HG02798 (cell line): ENCODE results near the gene URB1.
"Not testable (repeated sequence)": the region's sequence is repeated elsewhere in the genome, so short reads cannot be mapped to it uniquely, and the experiment has no call there.

Experiments used
- ATAC-seq: cut with Tn5 transposase; IDR thresholded peaks from one replicate; pipeline ENCODE4 v1.9.1; 2021; ENCODE audit warnings: mild to moderate bottlenecking; ENCODE audit not compliant: unreplicated experiment, poor library complexity

URB1 gene

DNA sequence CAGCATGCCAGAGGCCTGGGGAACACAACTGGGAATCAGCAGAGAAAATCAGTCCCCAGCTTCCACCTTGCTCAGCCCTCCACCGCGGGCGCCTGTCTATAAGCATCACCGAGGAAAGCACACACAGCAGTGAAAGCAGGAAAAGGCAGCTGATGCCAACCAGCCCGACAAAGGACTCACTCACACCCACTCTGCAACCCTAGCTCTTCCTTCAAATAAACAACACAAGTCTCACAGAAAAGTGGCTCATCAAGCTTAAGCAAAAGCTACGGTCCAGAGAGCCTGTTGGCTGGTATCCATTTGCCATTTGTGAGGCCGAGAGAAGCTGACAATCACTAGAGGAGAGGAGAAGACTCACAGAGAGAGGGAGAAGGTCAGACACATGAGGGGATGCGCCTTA is 67.1 kb downstream of the URB1 start:
- ATAC-seq: no peak

DNA sequence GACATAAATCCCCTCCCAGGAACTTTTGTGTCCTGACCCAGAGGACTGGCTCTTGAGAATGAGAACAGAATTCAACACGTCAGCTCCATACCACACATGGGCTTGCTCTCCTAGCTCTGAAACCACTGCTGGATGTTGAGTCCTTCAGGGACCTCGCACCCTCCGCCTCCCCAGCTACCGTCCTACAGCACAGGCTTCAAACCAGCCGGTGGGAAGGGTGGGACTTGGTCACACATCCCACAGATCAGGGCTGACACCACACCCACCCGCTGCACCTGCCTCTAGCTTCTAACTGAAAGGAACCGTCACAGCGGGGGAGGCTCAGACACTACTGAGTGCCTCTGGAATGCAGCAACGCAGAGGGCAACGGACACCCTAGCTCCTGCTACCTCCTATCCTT is 70.1 kb downstream of the URB1 start:
- no peak for ATAC-seq

DNA sequence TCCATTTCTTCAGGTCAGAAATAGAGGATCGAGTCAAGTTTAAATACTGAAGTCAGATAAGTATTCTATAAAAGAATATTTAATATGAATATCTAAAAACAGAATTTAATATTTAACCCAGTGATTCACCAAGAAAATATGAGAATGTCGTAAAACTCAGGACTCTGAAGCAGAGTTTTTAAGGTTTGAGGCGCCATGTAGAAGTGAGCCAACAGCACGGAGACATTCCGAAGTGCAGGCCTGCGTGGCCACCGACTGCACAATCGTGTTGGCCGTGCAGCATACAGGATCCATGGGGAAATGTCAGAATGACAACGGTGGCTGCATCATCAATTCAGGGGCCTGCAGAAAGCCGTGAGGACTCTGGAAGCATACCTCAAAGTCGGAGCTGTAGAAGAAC is 70.7 kb downstream of the URB1 start:
- ATAC-seq: no peak

DNA sequence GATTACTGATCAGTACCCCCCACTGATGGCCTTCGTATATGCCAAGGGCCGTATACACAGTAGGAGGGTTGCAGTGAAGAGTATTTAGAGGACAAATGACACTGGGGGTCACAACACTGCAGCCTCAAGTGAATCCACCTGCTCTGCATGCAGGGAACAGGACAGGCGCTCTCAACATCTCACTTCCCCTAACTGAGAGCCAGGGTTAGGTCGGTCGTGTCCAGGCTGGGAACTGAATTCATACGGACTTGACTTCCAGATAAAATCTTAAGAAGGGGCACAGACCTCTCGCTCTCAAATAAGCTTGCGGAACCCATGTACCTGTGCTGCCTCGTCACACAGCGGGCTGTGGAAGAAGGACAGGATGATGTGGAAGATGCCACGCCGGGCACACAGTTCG is 71.3 kb downstream of the URB1 start:
- ATAC-seq: no peak

DNA sequence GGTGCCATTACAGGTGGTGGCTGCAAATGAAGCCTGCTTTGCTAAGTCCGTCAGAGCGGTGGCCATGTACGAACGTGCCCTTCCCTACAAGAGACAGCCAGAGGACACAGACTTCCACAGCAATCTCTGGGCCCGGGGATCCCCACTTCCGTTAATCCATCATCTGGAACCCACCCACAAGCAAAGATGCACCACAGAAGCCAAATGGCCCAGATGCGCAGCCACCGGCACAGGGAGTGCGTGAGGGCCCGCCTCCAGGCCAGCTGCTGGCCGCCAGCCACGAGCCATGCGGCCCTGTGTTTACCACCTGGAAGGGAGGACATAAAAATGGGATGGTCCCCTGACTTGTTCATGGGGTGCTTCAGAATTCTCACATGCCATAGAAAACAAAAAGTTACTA is 72.1 kb downstream of the URB1 start:
- no peak for ATAC-seq

DNA sequence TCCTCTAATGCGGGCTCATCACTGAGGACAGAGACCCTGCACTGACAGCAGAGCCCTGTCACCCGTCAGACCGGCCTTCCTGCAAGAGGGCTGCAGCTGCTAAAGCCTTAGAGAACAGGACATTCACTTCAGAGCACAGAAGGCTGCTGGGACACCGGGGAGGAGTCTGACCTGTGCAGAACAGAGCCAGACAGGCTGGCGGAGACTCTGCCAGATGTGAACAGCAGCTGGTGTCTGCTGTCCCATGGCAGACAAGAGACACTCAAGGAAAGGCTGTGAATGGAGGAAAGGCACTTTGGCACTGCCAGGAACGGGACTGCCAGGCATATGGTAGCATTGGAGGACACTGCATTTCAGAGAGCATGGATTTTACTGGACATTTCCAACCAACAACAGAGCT is 72.8 kb downstream of the URB1 start:
- no peak for ATAC-seq

DNA sequence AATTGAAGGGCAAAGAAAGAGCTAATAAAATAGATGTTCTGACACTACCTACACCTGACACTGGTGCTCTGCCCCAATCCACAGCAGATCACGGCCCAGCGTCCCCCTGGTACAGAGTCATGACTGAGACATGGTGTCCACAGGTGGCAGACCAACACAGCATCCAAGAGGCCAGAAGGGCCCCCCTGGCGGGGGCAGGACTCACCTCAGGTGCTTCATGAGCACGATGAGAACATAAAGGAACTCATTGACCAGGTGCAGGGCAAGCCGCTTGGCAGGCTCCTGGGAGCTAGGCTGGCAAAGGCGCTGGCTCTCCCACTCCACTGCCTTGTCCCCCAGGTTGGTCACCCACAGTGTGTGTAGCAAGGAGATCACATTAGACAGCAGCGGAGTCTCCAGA is 73.8 kb downstream of the URB1 start:
- ATAC-seq: no peak

DNA sequence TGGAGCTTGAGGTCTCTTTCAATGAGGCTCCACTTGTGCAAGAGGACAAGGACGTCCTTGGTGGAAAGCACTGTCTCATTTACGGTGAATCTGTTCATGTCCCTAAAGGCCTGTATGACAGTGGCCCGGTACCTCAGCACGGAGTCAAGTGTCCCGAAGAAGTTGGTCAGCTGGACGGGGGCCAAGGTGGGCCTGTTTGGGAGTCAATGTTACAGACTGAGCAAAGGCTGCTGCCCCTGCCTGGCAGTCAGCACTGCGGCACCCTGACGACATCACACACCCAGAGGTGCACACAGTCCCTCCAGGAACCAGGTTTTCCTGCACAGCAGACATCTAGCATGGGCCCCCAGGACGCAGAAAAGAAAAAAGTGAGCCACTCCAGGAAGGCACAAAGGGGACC is 75.1 kb downstream of the URB1 start:
- no peak for ATAC-seq

DNA sequence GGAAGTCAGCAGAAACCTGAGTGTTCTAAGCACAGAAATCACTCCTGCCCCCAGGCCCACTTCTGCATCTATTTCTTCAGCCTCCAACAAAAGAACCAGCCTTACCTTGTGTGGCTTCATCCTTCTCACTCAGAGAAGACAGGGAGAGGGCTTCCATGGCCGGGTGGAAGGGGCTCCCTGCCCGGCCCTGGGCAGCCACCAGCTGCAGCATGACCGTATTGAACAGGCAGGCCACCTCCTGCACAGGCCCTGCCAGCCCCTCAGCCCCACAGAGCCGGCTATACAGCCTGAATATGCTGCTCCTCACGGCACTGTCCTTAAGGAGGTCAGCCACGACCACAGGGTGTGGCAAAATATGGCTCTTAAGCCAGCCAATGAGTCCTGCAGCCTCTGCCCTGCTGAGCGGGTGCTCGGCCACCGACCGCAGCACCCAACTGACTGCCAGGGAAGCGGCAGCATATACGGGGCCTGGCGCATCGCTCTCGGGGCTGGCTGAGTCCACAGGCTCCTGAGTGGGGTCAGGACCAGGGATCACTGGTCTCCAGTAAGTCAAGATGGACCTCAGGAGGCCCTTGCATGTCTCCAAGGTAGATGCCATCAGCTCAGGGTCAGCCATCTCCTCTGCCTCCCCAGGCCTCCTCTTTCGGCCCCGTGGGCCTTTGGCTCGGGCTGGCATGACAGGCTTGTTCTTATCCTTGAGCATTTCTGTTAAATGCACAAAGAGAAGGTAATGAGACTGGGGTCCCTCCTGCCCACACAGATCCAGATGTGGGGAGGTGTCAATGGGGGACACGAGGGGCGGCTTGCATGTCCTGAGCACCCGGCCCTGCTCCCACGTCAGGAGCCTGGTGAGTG is 76.2 kb downstream of the URB1 start:
- ATAC-seq: no peak

DNA sequence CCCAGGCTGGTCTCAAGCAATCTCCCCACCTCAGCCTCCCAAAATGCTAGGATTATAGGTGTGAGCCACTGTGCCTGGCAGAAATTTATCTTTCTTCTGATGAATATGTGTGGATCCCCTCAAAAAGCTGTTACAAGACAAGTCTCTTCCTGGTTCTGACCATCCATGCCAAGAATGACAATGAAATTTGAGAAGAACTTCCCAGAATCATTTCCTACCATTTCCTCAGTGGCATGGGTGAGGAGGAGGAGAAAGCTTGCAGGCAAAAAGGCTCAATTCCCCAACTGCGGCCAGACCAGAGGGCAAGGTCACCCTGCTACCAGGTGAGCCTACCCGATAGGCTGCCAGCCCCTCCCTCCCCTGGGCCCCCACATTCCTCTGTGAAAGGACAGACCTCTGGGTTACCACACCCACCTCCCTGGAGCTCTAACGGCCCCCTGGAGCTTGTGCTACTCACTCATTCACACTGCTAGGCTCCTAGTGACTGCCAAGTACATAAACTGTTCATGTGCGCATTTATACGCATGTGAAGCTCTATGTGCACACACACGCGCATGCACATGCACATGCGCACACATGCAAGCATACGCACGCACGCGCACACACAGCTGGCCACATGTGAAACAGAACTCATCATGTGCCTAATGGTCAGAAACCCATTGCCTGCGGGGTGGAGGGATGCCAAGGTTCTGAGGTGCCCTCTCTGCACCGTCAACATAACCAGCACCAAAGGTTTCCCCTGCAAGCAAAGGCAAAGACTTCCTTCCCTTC is 77.1 kb downstream of the URB1 start:
- ATAC-seq: no peak

DNA sequence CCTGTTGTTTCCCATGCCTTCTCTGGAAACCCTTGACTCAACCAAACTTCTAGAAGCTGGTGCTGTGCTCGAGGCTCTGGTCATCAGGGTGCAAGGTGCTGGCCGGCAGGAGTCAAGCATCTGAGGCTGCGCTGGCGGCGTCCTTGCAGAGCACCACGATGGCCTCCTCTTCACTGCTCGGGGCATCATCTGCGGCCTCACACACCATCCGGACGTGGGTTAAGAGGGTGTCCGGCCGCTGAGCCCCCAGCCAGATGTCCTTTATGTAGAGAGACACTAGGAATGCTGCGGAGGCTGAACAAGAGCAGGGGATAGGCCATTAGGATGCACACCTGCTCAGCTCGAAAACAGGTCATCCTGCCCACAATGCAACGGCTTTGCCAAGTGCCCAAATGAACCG is 78.0 kb downstream of the URB1 start:
- ATAC-seq: no peak

DNA sequence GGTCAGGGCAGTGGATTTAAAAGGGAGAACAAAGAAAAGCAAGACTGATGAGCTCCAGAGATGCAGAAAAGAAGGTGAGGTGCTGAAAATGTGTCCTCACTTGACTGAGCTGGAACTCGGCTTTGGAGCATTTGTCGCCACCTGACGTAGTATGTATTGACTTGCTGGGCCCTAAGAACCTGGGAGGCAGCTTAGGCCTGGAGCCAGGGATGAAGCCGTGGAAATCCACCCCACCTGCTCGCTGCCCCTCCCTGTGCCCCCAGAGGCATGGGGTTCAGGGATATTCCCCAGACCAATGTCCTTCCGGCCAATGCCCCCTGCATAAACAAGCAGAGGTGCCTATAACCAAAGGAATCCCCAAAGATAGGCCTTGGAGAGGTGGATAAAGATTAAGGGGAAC is 79.8 kb downstream of the URB1 start:
- no peak for ATAC-seq

DNA sequence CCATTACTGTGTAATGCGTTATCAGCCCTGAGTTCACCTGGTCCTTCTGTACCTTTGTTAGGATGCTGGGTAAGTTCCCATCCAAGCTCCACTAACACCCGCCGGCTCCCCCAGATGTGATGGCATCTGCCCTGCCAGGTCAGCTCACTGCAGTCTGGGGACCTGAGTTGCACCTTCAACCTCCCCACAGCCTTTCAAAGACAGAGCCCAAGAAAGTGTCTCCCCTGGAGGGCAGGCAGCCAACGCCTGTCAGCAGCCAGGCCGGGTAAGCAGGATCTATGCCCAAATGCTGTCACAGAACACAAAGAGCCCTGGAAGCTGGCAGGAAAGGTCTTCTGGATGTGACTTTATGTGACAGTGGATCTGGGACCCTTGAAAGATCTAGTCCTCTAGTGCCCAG is 80.5 kb downstream of the URB1 start:
- no peak for ATAC-seq

DNA sequence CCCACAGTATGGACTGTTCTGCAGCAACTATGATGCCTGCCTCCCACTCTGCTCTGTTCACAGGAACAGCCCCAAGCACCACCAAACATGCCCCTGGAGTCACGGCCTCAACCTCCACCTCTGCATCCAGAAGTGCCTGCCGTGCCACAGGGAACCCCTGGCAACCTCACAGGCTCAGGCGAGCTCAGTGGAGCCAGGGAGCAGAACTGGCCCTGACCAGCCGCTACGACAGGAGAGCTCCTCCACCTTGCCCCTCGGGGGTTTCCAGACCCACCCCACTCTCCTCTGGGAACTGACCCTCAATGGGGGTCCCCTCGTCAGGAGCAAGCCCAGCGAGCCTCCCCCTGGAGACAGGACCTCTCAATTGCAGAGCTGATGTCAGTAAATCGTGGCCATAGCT is 81.2 kb downstream of the URB1 start:
- ATAC-seq: no peak

DNA sequence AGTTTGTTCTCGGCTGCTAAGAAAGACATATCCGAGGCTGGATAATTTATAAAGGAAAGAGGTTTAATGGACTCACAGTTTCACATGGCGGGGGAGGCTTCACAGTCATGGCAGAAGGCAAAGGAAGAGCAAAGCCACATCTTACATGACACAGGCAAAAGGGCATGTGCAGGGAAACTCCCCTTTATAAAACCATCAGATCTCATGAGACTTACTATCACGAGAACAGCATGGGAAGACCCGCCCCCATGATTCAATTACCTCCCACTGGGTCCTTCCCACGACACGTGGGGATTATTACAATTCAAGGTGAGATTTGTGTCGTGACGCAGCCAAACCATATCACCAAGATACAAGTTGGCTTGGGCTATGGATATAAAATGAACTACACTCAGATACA is 81.8 kb downstream of the URB1 start:
- not testable (repeated sequence) for ATAC-seq

DNA sequence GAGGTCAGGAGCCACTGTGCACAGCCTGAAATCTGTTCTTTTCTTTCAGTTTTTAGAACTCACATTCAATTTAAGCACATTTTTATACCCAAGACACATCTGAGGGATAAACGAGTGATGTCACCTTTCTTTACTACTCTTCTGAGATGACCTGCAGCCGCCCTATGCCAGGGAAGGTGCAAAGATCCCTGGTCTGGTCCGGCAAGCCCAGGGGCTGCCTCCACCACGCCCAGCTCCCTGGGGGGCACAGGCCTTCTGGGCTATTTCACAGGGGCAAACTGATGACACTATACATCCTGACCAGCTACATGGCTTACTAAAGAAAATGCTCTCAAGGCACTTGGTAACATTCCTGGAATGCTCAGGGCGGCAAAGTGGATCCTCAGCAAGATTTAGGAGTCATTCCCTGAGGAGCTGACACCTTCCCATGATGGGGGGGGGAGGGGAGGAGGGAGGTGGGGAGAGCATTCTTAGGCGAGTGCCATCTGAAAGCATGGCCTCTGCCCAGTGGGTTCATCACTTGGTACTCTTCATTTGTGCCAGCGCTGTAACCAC is 82.8 kb downstream of the URB1 start:
- ATAC-seq: no peak

DNA sequence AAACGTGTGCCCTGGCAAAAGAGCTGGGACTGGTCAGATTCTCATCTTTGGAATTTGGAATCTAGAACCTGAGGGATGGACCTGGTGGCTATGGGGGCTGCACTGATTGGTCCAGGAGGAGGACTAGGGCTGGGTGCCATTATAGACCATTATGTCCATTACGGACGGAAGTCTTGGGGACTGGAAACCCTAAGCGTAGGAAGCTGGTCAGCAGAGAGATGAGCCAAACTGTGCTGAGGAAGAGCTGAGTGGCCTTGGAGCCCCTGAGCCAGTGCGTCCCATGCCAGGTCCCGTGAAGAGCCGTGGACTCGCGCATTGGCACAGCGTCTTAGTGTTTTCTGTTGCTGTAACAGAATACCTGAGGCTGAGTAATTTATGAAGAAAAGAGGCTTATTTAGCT is 84.1 kb downstream of the URB1 start:
- ATAC-seq: no peak

DNA sequence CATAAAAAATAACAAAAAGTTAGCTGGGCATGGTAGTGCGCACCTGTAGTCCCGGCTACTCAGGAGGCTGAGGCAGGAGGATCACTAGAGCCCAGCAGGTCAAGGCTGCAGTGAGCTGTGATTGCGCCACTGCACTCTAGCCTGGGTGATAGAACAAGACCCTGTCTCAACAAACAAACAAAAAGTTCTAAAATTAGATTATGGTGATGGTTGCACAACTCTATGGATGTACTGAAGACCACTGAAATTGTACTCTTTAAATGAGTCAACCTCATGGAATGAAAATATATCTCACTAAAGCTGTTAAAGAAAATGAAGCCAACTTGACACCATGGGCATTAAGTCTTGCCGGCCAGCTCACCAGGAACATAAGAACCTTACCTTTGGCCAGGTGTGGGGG is 85.1 kb downstream of the URB1 start:
- ATAC-seq: no peak

DNA sequence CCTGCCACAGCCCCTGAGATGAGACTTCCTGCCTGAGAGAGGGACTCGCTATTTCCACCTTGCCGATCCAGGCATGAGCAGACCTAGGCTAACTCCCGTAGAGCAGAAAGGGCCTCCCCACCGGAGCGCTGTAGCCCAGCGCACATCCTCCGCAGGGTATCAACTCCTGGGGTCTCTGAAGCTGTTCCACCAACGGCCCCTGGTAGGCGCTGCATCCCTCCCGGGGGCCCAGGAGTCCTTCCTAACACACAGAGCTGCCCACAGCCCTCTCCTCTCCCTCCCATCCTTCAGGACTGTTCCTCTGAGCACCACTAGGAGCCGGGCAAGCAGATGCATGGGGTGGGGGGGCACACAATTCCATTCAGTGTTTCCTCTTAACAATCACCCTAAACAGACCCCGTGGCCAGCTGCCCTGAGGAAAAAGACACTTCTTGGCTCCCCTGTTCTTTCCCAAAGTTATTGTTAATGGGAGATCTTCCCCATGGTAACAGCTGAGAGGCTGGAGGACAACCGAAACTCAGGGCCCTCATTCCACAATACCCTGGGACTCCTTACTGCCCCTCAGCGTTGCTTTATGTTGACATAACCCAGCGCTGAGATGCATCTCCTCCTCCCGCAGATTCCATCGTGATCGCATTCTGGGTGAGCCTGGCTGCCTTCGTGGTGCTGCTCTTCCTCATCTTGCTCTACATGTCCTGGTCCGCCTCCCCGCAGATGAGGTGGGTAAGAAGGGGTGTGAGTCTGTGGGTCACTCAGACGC is 86.6 kb downstream of the URB1 start:
- no peak for ATAC-seq

DNA sequence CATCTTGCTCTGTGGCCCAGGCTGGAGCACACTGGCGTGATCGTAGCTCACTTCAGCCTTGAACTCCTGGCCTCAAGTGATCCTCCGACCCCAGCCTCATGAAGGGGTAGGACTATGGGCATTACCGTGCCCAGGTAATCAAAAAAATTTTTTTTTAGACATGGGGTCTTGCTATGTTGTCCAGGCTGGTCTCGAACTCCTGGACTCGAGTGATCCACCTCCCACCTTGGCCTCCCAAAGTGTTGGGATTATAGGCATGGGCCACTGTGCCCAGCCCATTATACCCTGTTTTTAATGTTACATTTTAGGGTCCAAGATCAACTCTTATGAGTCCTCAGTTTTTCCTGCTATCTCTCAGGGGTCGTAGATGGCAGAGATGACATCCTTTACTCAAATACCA is 87.8 kb downstream of the URB1 start:
- ATAC-seq: no peak

DNA sequence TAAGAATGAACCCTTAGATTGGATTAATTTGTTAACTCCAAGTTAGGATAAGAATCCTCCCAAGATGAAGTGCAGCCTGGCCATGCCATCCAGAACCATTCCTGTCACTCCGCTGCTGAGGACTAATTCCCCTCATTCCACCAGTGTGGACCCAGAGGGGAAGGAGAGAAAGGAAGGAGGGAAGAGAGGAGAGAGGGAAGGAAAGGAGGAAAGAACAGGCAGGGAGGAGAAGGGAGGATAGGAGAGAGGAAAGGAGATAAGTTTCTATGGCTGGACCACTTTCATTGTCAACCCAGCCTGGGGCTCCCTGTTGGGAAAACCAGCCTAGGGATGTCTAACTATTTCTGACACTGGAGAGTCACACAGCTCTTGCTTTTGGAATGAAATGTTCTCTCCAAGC is 89.4 kb downstream of the URB1 start:
- ATAC-seq: no peak
